Heart left ventricle (tissue), 16 donors: ENCODE data around the gene BCKDK. TPM values are rescaled to one million over a fixed set of nuclear protein-coding genes. Genes with fewer than 3 reads are reported as not detected.

ENCODE experiments used
- ATAC-seq, 4 donors: fragments of 200-7000 bp; cut with Tn5 transposase; one replicate each; pipeline ENCODE4 v1.9.1; 2020 to 2022; ENCODE audit warnings: moderate library complexity in 4 of 4, mild to moderate bottlenecking in 3 of 4, moderate number of reproducible peaks in 1 of 4
- DNase-seq, 5 donors: peaks; one replicate each; pipeline ENCODE4 v3.0.0-alpha.2; 2020
- H3K27ac ChIP-seq, 12 donors: fragments of 200-600 bp; sonication (generic) in 4 of 12; one replicate each; pipeline versions ENCODE4 v1.5.0 to v1.8.0; 2016 to 2022; ENCODE audit warnings: mild to moderate bottlenecking in 2 of 12
- H3K27me3 ChIP-seq, 9 donors: fragments of 200-600 bp; sonication (generic) in 2 of 9; one replicate each; pipeline versions ENCODE4 v1.5.1 to v1.8.0; 2016 to 2022; ENCODE audit warnings: mild to moderate bottlenecking in 3 of 9
- H3K36me3 ChIP-seq, 9 donors: fragments of 200-600 bp; sonication (generic) in 2 of 9; one replicate each; pipeline versions ENCODE4 v1.5.0 to v1.8.0; 2018 to 2022; ENCODE audit warnings: mild to moderate bottlenecking in 2 of 9
- H3K4me1 ChIP-seq, 12 donors: fragments of 200-600 bp; sonication (generic) in 4 of 12; one replicate each; pipeline versions ENCODE4 v1.5.0 to v1.8.0; 2016 to 2022; ENCODE audit warnings: mild to moderate bottlenecking in 3 of 12
- H3K4me3 ChIP-seq, 12 donors: fragments of 200-600 bp; sonication (generic) in 4 of 12; one replicate each; pipeline versions ENCODE4 v1.5.0 to v1.8.0; 2017 to 2022; ENCODE audit warnings: mild to moderate bottlenecking in 9 of 12, moderate library complexity in 4 of 12
- H3K9me3 ChIP-seq, 12 donors: fragments of 200-600 bp; sonication (generic) in 4 of 12; one replicate each; pipeline versions ENCODE4 v1.5.0 to v1.8.0; 2016 to 2022; ENCODE audit warnings: mild to moderate bottlenecking in 1 of 12
- CTCF ChIP-seq, 12 donors: fragments of 200-600 bp; sonication (generic) in 4 of 12; IDR thresholded peaks; one replicate each; pipeline versions ENCODE4 v1.5.0 to v1.8.0; 2018 to 2022; ENCODE audit warnings: antibody characterized with exemption in 12 of 12, mild to moderate bottlenecking in 5 of 12
- POLR2A ChIP-seq, 2 donors: fragments of 450-650 bp; IDR thresholded peaks; one replicate each; pipeline ENCODE4 v1.6.1; 2017; ENCODE audit warnings: antibody characterized with exemption in 2 of 2, mild to moderate bottlenecking in 2 of 2, moderate library complexity in 2 of 2
- WGBS, 4 donors: extraction: QIAGEN DNeasy Blood & Tissue Kit in 2 of 4; methylation state at CpG; one replicate each; pipeline versions ENCODE4 v1.1.5 to v1.1.7; 2013 to 2018; 5-methylcytosine and 5-hydroxymethylcytosine counted together
- intact Hi-C, 10 donors: fragments of 100-400 bp; cut with DNase I; formaldehyde crosslinking; loops; one replicate each; pipeline versions ENCODE4 v1.11.1 to v1.14.2; 2022
- polyA plus RNA-seq, 2 donors: library from polyadenylated mRNA; stranded (reverse); fragments of 200-250 nt; gene quantifications; one replicate each; pipeline ENCODE4 v1.2.3, GENCODE V29; 2013
- total RNA-seq, 9 donors: library from RNA; depleted of rRNA in 2 of 9; stranded (reverse); fragments of >200 nt in 2 of 9; fragmentation: NEBNext Ultra II Directional in 3 of 9; extraction: Animal tissue kit (Norgen Biotek cat#: 25700) in 3 of 9; gene quantifications; one replicate each; pipeline versions ENCODE4 v1.1.0 to v1.2.4, GENCODE V29; 2016 to 2023
- donor health status: ischemic (EF 13 %, LVEDD 7.1; RV severe dilation, severe dysfunction).
- donor health status: healthy with polysubstance abuse.
- donor health status: DM: no; HTN: yes; CAD: no.
- donor health status: DM: no; HTN: no; CAD: no.
- donor health status: ischemic (EF 25% LVEDD 6.9; RV normal size, moderate dysfunction).
- donor health status: ischemic (EF 25% LVEDD 5.7; RV mildly dilated, moderate dysfunction).
- donor health status: healthy.
- donor health status: DM: yes; HTN: yes; CAD: no.
- donor health status: ischemic (EF 35%, LVEDD 5.7; RV mildly dilated, moderate dysfunction).
- donor health status: nonischemic (EF 11% LVEDD 7.7; RV severe dilation, severe dysfunction).
- donor health status: DM: yes; HTN: yes; CAD: no.
- donor health status: PGD.
- donor health status: ischemic (EF 29% LVEDD 5.4; RV normal size, mild dysfunction).
- donor health status: nonischemic (EF 23%, LVEDD 6.1; RV moderate dilation, normal function).

Gene BCKDK
- total and polyA plus RNA-seq, 11 donors, result 42.6 to 134 (median 67.5) TPM

GRCh38 chr16:31131841-31132271, 23.7 kb downstream of the BCKDK start:
- ATAC-seq (no peak), DNase-seq (no peak)
- Histone ChIP-seq H3K4me1 (peaks cover 0 to 60% (median 17%) of the 10 kb centered on the region in 12 donors), H3K4me3 (no peak overlapping the region), H3K27ac (no peak overlapping the region), H3K9me3 (no peaks in the 10 kb centered on the region), H3K27me3 (no peaks in the 10 kb centered on the region), H3K36me3 (peaks cover 6 to 58% (median 54%) of the 10 kb centered on the region in 9 donors)
- 80 to 92% (median 88%) methylated on average over 2 to 5 of the region's 5 CpGs for WGBS, 4 donors
- intact Hi-C loops, result no loop called here
- TF ChIP-seq CTCF (IDR thresholded peaks at IDR 0.05) (no peak), POLR2A (IDR thresholded peaks at IDR 0.05) (no peak)

GRCh38 chr16:31132303-31132979, 24.3 kb downstream of the BCKDK start:
- H3K27me3 ChIP-seq, result no peaks in the 10 kb centered on the region
- WGBS, 4 donors, result 89 to 96% (median 92%) methylated on average over 8 to 20 of the region's 20 CpGs
- H3K9me3 ChIP-seq, result no peaks in the 10 kb centered on the region
- H3K27ac ChIP-seq, result no peak overlapping the region
- H3K4me3 ChIP-seq, result no peak overlapping the region
- intact Hi-C loops, result no loop called here
- peaks cover 0 to 54% (median 17%) of the 10 kb centered on the region in 12 donors for H3K4me1 ChIP-seq
- DNase-seq (no peak), ATAC-seq (no peak)
- H3K36me3 ChIP-seq, result peaks cover 6 to 52% (median 48%) of the 10 kb centered on the region in 9 donors
- TF ChIP-seq POLR2A (IDR thresholded peaks at IDR 0.05) (no peak), CTCF (IDR thresholded peaks at IDR 0.05) (no peak)

- Histone ChIP-seq H3K9me3 (no peaks in the 10 kb centered on the region), H3K36me3 (peaks cover 4 to 46% (median 42%) of the 10 kb centered on the region in 9 donors), H3K4me3 (no peak overlapping the region), H3K27ac (no peak overlapping the region), H3K4me1 (peaks cover 0 to 48% (median 16%) of the 10 kb centered on the region in 12 donors), H3K27me3 (no peaks in the 10 kb centered on the region)
- intact Hi-C loops, result no loop called here
- WGBS, 4 donors, result 74 to 94% (median 91%) methylated on average over 5 to 6 of the region's 6 CpGs
- DNase-seq, result no peak
- ATAC-seq, result no peak
- TF ChIP-seq POLR2A (IDR thresholded peaks at IDR 0.05), result no peak
- TF ChIP-seq CTCF (IDR thresholded peaks at IDR 0.05), result no peak
These were observed 24.9 kb downstream of the BCKDK start for GRCh38 chr16:31133046-31133501.

GRCh38 chr16:31134091-31134571, 25.9 kb downstream of the BCKDK start:
- DNase-seq (no peak), ATAC-seq (no peak)
- WGBS, 4 donors, result 18 to 28% (median 21%) methylated on average over 5 of the region's 5 CpGs
- no peak for TF ChIP-seq CTCF (IDR thresholded peaks at IDR 0.05)
- no peak for TF ChIP-seq POLR2A (IDR thresholded peaks at IDR 0.05)
- H3K9me3 ChIP-seq, result no peaks in the 10 kb centered on the region
- intact Hi-C loops, result no loop called here
- no peak overlapping the region for H3K4me3 ChIP-seq
- no peaks in the 10 kb centered on the region for H3K27me3 ChIP-seq
- H3K36me3 ChIP-seq, result peaks cover 4 to 37% (median 33%) of the 10 kb centered on the region in 9 donors
- peaks cover 0 to 48% (median 15%) of the 10 kb centered on the region in 12 donors for H3K4me1 ChIP-seq
- H3K27ac ChIP-seq, result no peak overlapping the region
